Heart right ventricle (tissue), 16 donors: ENCODE data around the gene GPAT2. TPM values are rescaled to one million over a fixed set of nuclear protein-coding genes. Genes with fewer than 3 reads are reported as not detected.

Source experiments
- ATAC-seq, 8 donors: fragments of 200-7000 bp; cut with Tn5 transposase; one replicate each; pipeline ENCODE4 v1.9.1; 2020; ENCODE audit warnings: mild to moderate bottlenecking in 8 of 8, moderate library complexity in 8 of 8, moderate number of reproducible peaks in 1 of 8
- DNase-seq, 2 donors: peaks; one replicate each; pipeline ENCODE4 v3.0.0-alpha.2; 2020
- H3K27ac ChIP-seq, 10 donors: fragments of 200-600 bp; sonication (generic) in 2 of 10; one replicate each; pipeline versions ENCODE4 v1.5.0 to v1.8.0; 2020 to 2022; ENCODE audit warnings: mild to moderate bottlenecking in 3 of 10
- H3K27me3 ChIP-seq, 7 donors: fragments of 200-600 bp; one replicate each; pipeline ENCODE4 v1.8.0; 2021 to 2022; ENCODE audit warnings: mild to moderate bottlenecking in 2 of 7
- H3K36me3 ChIP-seq, 9 donors: fragments of 200-600 bp; sonication (generic) in 1 of 9; one replicate each; pipeline versions ENCODE4 v1.5.0 to v1.8.0; 2020 to 2022; ENCODE audit warnings: mild to moderate bottlenecking in 2 of 9
- H3K4me1 ChIP-seq, 9 donors: fragments of 200-600 bp; sonication (generic) in 1 of 9; one replicate each; pipeline versions ENCODE4 v1.5.0 to v1.8.0; 2020 to 2022; ENCODE audit warnings: mild to moderate bottlenecking in 4 of 9
- H3K4me3 ChIP-seq, 10 donors: fragments of 200-600 bp; sonication (generic) in 2 of 10; one replicate each; pipeline versions ENCODE4 v1.5.0 to v1.8.0; 2020 to 2022; ENCODE audit warnings: mild to moderate bottlenecking in 7 of 10, moderate library complexity in 2 of 10
- H3K9me3 ChIP-seq, 11 donors: fragments of 200-600 bp in 10 of 11; sonication (generic) in 2 of 11; one replicate each; pipeline versions ENCODE4 v1.5.0 to v1.8.0; 2013 to 2022; ENCODE audit warnings: mild to moderate bottlenecking in 2 of 11, control low read depth in 1 of 11, moderate library complexity in 1 of 11
- CTCF ChIP-seq, 9 donors: fragments of 200-600 bp; sonication (generic) in 2 of 9; IDR thresholded peaks; one replicate each; pipeline versions ENCODE4 v1.5.0 to v1.8.0; 2021 to 2022; ENCODE audit warnings: antibody characterized with exemption in 9 of 9, mild to moderate bottlenecking in 5 of 9, moderate library complexity in 1 of 9
- WGBS, 2 donors: extraction: QIAGEN DNeasy Blood & Tissue Kit; methylation state at CpG; one replicate each; pipeline ENCODE4 v1.1.7; 2013; ENCODE audit warnings: inconsistent platforms in 1 of 2; 5-methylcytosine and 5-hydroxymethylcytosine counted together
- intact Hi-C, 10 donors: fragments of 100-400 bp; cut with DNase I; formaldehyde crosslinking; loops; one replicate each; pipeline versions ENCODE4 v1.11.1 to v1.14.2; 2022
- polyA plus RNA-seq, 2 donors: library from polyadenylated mRNA; stranded (reverse); fragments of 200-250 nt; gene quantifications; one replicate each; pipeline ENCODE4 v1.2.3, GENCODE V29; 2013
- total RNA-seq, 10 donors: library from RNA; stranded (reverse); fragmentation: NEBNext Ultra II Directional in 3 of 10; extraction: Animal tissue kit (Norgen Biotek cat#: 25700) in 3 of 10; gene quantifications; one replicate each; pipeline versions ENCODE4 v1.2.1 to v1.2.4, GENCODE V29; 2021 to 2023
- donor health status: Arrhythmogenic right ventricular cardiomyopathy.
- donor health status: ischemic (EF 13 %, LVEDD 7.1; RV severe dilation, severe dysfunction).
- donor health status: healthy with polysubstance abuse.
- donor health status: DM: no; HTN: yes; CAD: no.
- donor health status: DM: no; HTN: no; CAD: no.
- donor health status: ischemic (EF 25% LVEDD 6.9; RV normal size, moderate dysfunction).
- donor health status: ischemic (EF 25% LVEDD 5.7; RV mildly dilated, moderate dysfunction).
- donor health status: healthy.
- donor health status: DM: yes; HTN: yes; CAD: no.
- donor health status: Ischemic cardiomyopathy.
- donor health status: ischemic (EF 35%, LVEDD 5.7; RV mildly dilated, moderate dysfunction).
- donor health status: nonischemic (EF 11% LVEDD 7.7; RV severe dilation, severe dysfunction).
- donor health status: DM: yes; HTN: yes; CAD: no.
- donor health status: PGD.
- donor health status: ischemic (EF 29% LVEDD 5.4; RV normal size, mild dysfunction).
- donor health status: nonischemic (EF 23%, LVEDD 6.1; RV moderate dilation, normal function).

Gene GPAT2
- total and polyA plus RNA-seq, 12 donors: 1.7 to 21.6 (median 4.3) TPM

- Histone ChIP-seq H3K27me3 (no peaks in the 10 kb centered on the region), H3K27ac (peak overlapping the region; percentile 37 to 90 (median 74)), H3K9me3 (peaks cover 0 to 2% (median 0%) of the 10 kb centered on the region in 11 donors), H3K4me1 (peaks cover 16 to 38% (median 32%) of the 10 kb centered on the region in 9 donors), H3K4me3 (no peak overlapping the region), H3K36me3 (no peaks in the 10 kb centered on the region)
- peak in 1 of 2 donors; percentile 44 for DNase-seq
- TF ChIP-seq CTCF (IDR thresholded peaks at IDR 0.05): no peak
- 85 to 86% methylated on average over 14 of the region's 14 CpGs for WGBS, 2 donors
- intact Hi-C loops: loop anchor here in 1 of 10 donors (5.0 kb wide), 1 partner anchor 35 kb away; the partner anchor contains the start of gene ADRA2B
- peak; percentile 63 to 84 (median 78) for ATAC-seq
These were observed 47.7 kb upstream of the GPAT2 start for GRCh38 chr2:96082211-96083063.

- TF ChIP-seq CTCF (IDR thresholded peaks at IDR 0.05): no peak
- Histone ChIP-seq H3K9me3 (peaks cover 0 to 16% (median 2%) of the 10 kb centered on the region in 11 donors), H3K27me3 (no peaks in the 10 kb centered on the region), H3K36me3 (no peaks in the 10 kb centered on the region), H3K27ac (no peak overlapping the region), H3K4me3 (no peak overlapping the region), H3K4me1 (peaks cover 16 to 38% (median 32%) of the 10 kb centered on the region in 9 donors)
- DNase-seq: no peak
- 94 to 95% methylated on average over 2 of the region's 2 CpGs for WGBS, 2 donors
- no peak for ATAC-seq
- intact Hi-C loops: loop anchor here in 1 of 10 donors (5.0 kb wide), 1 partner anchor 36 kb away; the partner anchor contains the start of gene ADRA2B
These were observed 46.3 kb upstream of the GPAT2 start for GRCh38 chr2:96081042-96081441.

- H3K4me3 ChIP-seq: no peak overlapping the region
- WGBS, 2 donors: 85 to 86% methylated on average over 2 of the region's 2 CpGs
- peaks cover 0 to 29% (median 10%) of the 10 kb centered on the region in 11 donors for H3K9me3 ChIP-seq
- no peak for TF ChIP-seq CTCF (IDR thresholded peaks at IDR 0.05)
- H3K4me1 ChIP-seq: peaks cover 0 to 21% (median 0%) of the 10 kb centered on the region in 9 donors
- H3K27ac ChIP-seq: no peak overlapping the region
- DNase-seq (no peak), ATAC-seq (no peak)
- H3K36me3 ChIP-seq: no peaks in the 10 kb centered on the region
- intact Hi-C loops: loop anchor here in 1 of 10 donors (5.0 kb wide), 1 partner anchor 42 kb away; the partner anchor contains the start of gene ADRA2B
- H3K27me3 ChIP-seq: no peaks in the 10 kb centered on the region
These were observed 40.6 kb upstream of the GPAT2 start for GRCh38 chr2:96075199-96075771.

- TF ChIP-seq CTCF (IDR thresholded peaks at IDR 0.05): no peak
- H3K9me3 ChIP-seq: peaks cover 0 to 29% (median 10%) of the 10 kb centered on the region in 11 donors
- ATAC-seq (no peak), DNase-seq (no peak)
- H3K4me1 ChIP-seq: peaks cover 0 to 21% (median 0%) of the 10 kb centered on the region in 9 donors
- no peaks in the 10 kb centered on the region for H3K27me3 ChIP-seq
- H3K36me3 ChIP-seq: no peaks in the 10 kb centered on the region
- intact Hi-C loops: loop anchor here in 2 of 10 donors (5.0 kb wide), 1 partner anchor 43 kb away; the partner anchor contains the start of gene ADRA2B (in 2 of the 2)
- WGBS, 2 donors: 76 to 80% methylated on average over 6 of the region's 6 CpGs
- H3K27ac ChIP-seq: no peak overlapping the region
- no peak overlapping the region for H3K4me3 ChIP-seq
These were observed 39.4 kb upstream of the GPAT2 start for GRCh38 chr2:96074156-96074555.
